HG03066 (cell line): ENCODE measurements around the gene TMPRSS11D.

Experiments
- ATAC-seq: cut with Tn5 transposase; IDR thresholded peaks from one replicate; pipeline ENCODE4 v1.9.1; 2021; ENCODE audit warnings: low read depth; ENCODE audit not compliant: unreplicated experiment

TMPRSS11D gene

DNA sequence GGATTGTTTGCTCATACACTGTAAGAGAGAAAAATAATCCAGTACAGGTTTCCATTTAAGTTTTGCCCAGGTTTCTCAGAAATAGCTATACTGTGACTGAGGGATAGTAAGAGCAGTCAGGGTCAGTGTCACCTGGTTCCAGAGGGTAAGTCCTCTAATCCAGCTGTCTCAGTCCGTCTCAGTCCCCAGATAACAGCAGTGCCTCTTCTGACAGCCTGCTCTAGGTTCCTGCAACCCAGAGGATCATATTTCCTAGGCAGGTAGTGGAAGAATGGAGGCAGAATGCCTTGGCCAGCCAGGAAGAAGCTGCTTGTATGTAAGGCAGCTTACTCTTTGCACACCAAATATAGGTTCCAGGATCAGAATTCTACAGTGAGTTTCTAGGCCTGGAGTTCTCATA lies 107.1 kb downstream of the TMPRSS11D start:
- no peak for ATAC-seq
